OCI-LY1 (cell line): Measurements from ENCODE around the gene MUC2.

Experiments
- CTCF ChIP-seq: fragments of 200-600 bp; sonication (generic), shearing (Covaris generic); IDR thresholded peaks from 2 replicates; pipeline ENCODE4 v1.5.1; 2017; ENCODE audit warnings: mild to moderate bottlenecking, antibody characterized with exemption, low read length, moderate library complexity, mixed read lengths
- EZH2 ChIP-seq: fragments of 200-600 bp; sonication (generic), shearing (Covaris generic); IDR thresholded peaks from 2 replicates; pipeline ENCODE4 v1.8.0; 2017; ENCODE audit warnings: borderline replicate concordance, mixed run types, mild to moderate bottlenecking, antibody characterized with exemption, low read length, moderate library complexity, mixed read lengths

GRCh38 chr11:1052133-1053011, 22.3 kb upstream of the MUC2 start:
- TF ChIP-seq CTCF: no peak
- TF ChIP-seq EZH2: no peak
